ENCODE results near the gene RPAP3.

GRCh38 chr12:47621960-47622359 is 83.9 kb downstream of the RPAP3 start:
- no peak for TF ChIP-seq CTCF (conservative IDR thresholded peaks at IDR 0.05; ENCODE audit: low read depth in 2 of 2)
- no peak for TF ChIP-seq CREB1 (CRISPR knock-in tag; IDR thresholded peaks at IDR 0.05; ENCODE audit: low read depth)

Measured in GM23338 (cell line).